Endothelial cell (in vitro differentiated cells): ENCODE measurements around the gene OR1L8. TPM values are rescaled to one million over a fixed set of nuclear protein-coding genes. Genes with fewer than 3 reads are reported as not detected.

Experiments used
- DNase-seq: peaks from one replicate; pipeline ENCODE4 v3.0.0; 2021; ENCODE audit warnings: low spot score
- H3K27ac Mint-ChIP-seq: one replicate; pipeline ENCODE4 v1.8.0; 2021; ENCODE audit warnings: mixed read lengths, inconsistent platforms; ENCODE audit not compliant: unreplicated experiment
- H3K27me3 Mint-ChIP-seq: one replicate; pipeline ENCODE4 v1.8.0; 2021; ENCODE audit warnings: mild to moderate bottlenecking, moderate library complexity, mixed read lengths, inconsistent platforms; ENCODE audit not compliant: unreplicated experiment
- H3K36me3 Mint-ChIP-seq: one replicate; pipeline ENCODE4 v1.8.0; 2021; ENCODE audit warnings: mild to moderate bottlenecking, low read depth, mixed read lengths, inconsistent platforms; ENCODE audit not compliant: unreplicated experiment
- H3K4me1 Mint-ChIP-seq: one replicate; pipeline ENCODE4 v1.8.0; 2021; ENCODE audit warnings: mild to moderate bottlenecking, mixed read lengths, inconsistent platforms; ENCODE audit not compliant: unreplicated experiment
- H3K4me3 Mint-ChIP-seq: one replicate; pipeline ENCODE4 v1.8.0; 2021; ENCODE audit warnings: mild to moderate bottlenecking, mixed read lengths, inconsistent platforms; ENCODE audit not compliant: unreplicated experiment
- H3K9me3 Mint-ChIP-seq: one replicate; pipeline ENCODE4 v1.8.0; 2021; ENCODE audit warnings: mixed read lengths, inconsistent platforms; ENCODE audit not compliant: unreplicated experiment
- CTCF ChIP-seq: fragments of 200-600 bp; sonication (generic); IDR thresholded peaks from one replicate; pipeline ENCODE4 v1.5.0; 2021; ENCODE audit warnings: antibody characterized with exemption; ENCODE audit not compliant: unreplicated experiment
- total RNA-seq: library from RNA; stranded (reverse); fragmentation: NEBNext Ultra II Directional; extraction: Animal tissue kit (Norgen Biotek cat#: 25700); gene quantifications from one replicate; pipeline ENCODE4 v1.2.1, GENCODE V29; 2021; ENCODE audit not compliant: unreplicated experiment

Gene OR1L8
- total RNA-seq, 1 donor from 2014 or later = 0.13 TPM

DNA sequence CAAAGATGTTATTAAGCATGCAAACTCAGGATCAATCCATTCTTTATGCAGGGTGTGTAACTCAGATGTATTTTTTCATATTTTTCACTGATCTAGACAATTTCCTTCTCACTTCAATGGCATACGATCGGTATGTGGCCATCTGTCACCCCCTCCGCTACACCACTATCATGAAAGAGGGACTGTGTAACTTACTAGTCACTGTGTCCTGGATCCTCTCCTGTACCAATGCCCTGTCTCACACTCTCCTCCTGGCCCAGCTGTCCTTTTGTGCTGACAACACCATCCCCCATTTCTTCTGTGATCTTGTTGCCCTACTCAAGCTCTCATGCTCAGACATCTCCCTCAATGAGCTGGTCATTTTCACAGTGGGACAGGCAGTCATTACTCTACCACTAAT lies 63.8 kb downstream of the OR1L8 start:
- TF ChIP-seq CTCF = no peak
- no peak for DNase-seq
- H3K9me3 Mint-ChIP-seq = no peaks in the 10 kb centered on the region
- H3K27me3 Mint-ChIP-seq = peaks cover 3% of the 10 kb centered on the region
- H3K4me1 Mint-ChIP-seq = no peaks in the 10 kb centered on the region
- no peak overlapping the region for H3K4me3 Mint-ChIP-seq
- H3K27ac Mint-ChIP-seq = no peak overlapping the region
- no peaks in the 10 kb centered on the region for H3K36me3 Mint-ChIP-seq

- TF ChIP-seq CTCF = no peak
- no peaks in the 10 kb centered on the region for H3K36me3 Mint-ChIP-seq
- H3K4me1 Mint-ChIP-seq = no peaks in the 10 kb centered on the region
- H3K27me3 Mint-ChIP-seq = peaks cover 3% of the 10 kb centered on the region
- no peak for DNase-seq
- no peaks in the 10 kb centered on the region for H3K9me3 Mint-ChIP-seq
- no peak within 1 kb of the TSS for H3K4me3 Mint-ChIP-seq
- no peak within 1 kb of the TSS for H3K27ac Mint-ChIP-seq
Measured at GRCh38 chr9:122518841-122519240, 64.3 kb downstream of the OR1L8 start, which contains the start of gene OR1J4. TSS of gene OR1J4 (plus strand) at chr9:122519141. CDS start at chr9:122519141, 0 bp downstream.

GRCh38 chr9:122518226-122518625 lies 65.0 kb downstream of the OR1L8 start:
- Mint-ChIP-seq H3K36me3 (no peaks in the 10 kb centered on the region), H3K4me3 (no peak overlapping the region), H3K27me3 (peaks cover 3% of the 10 kb centered on the region), H3K9me3 (no peaks in the 10 kb centered on the region), H3K27ac (no peak overlapping the region), H3K4me1 (no peaks in the 10 kb centered on the region)
- no peak for DNase-seq
- no peak for TF ChIP-seq CTCF

Other genes with a start within 250 kb of the OR1L8 start
- gene PTGS1, start 212.4 kb downstream of the OR1L8 start, total RNA-seq = 33.4 TPM
- gene OR1J1, start 105.5 kb downstream of the OR1L8 start, total RNA-seq = not detected
- gene OR1J2, start 72.6 kb downstream of the OR1L8 start, total RNA-seq = not detected
- gene OR1J4, start 64.2 kb downstream of the OR1L8 start, total RNA-seq = not detected
- not detected for gene OR1N1, start 56.1 kb downstream of the OR1L8 start, total RNA-seq
- gene OR1N2, start 30.3 kb downstream of the OR1L8 start, total RNA-seq = not detected
- not detected for gene OR1Q1, start 31.4 kb upstream of the OR1L8 start, total RNA-seq
- not detected for gene OR1B1, start 74.2 kb upstream of the OR1L8 start, total RNA-seq
- gene OR1L1, start 78.3 kb upstream of the OR1L8 start, total RNA-seq = not detected
- gene OR1L3, start 91.7 kb upstream of the OR1L8 start, total RNA-seq = not detected
- gene OR1L4, start 140.6 kb upstream of the OR1L8 start, total RNA-seq = not detected
- not detected for gene OR1L6, start 158.9 kb upstream of the OR1L8 start, total RNA-seq
- not detected for gene OR5C1, start 205.5 kb upstream of the OR1L8 start, total RNA-seq
- not detected for gene OR1K1, start 216.7 kb upstream of the OR1L8 start, total RNA-seq
- gene PDCL, start 245.2 kb upstream of the OR1L8 start, total RNA-seq = 28.4 TPM